Measurements from ENCODE around the gene KYNU. TPM values are rescaled to one million over a fixed set of nuclear protein-coding genes. Genes with fewer than 3 reads are reported as not detected.
"Not testable (repeated sequence)": the region's sequence is repeated elsewhere in the genome, so short reads cannot be mapped to it uniquely, and the experiment has no call there.

The KYNU gene
- total RNA-seq, 5 donors from 2014 or later (not counting 1 experiment from before 2014, with no cell fraction given) = 0.30 to 1.8 (median 0.77) TPM; not detected in 1

- 58% methylated on average over 7 of the region's 12 CpGs for WGBS (ENCODE audit: insufficient coverage)
- POLR2A ChIA-PET = no interaction called here
- Mint-ChIP-seq H3K36me3 (no peaks in the 10 kb centered on the region), H3K9me3 (no peaks in the 10 kb centered on the region), H3K27me3 (peaks cover 2 to 4% of the 10 kb centered on the region in 2 donors), H3K4me3 (no peak overlapping the region), H3K27ac (no peak overlapping the region), H3K4me1 (no peaks in the 10 kb centered on the region)
- H3K4me3 ChIP-seq (ENCODE audit: control insufficient read depth in 1 of 2, extremely low read depth in 1 of 2, low read length in 1 of 2) = no peak overlapping the region
- no peaks in the 10 kb centered on the region for H3K4me1 ChIP-seq (ENCODE audit: control insufficient read depth in 1 of 2, extremely low read depth in 1 of 2, insufficient read depth in 2 of 2, low read length in 2 of 2)
- ATAC-seq (replicated peaks in 1 of 4) (no peak), DNase-seq (peak in 13 of 35 experiments; percentile 0 to 50 (median 10))
- no peak overlapping the region for H3K27ac ChIP-seq (ENCODE audit: low read length)
- no peaks in the 10 kb centered on the region for H3K9me3 ChIP-seq
- CTCF ChIA-PET = no interaction called here
- H3K27me3 ChIP-seq (replicated peaks in 1 of 2; ENCODE audit: control insufficient read depth in 2 of 2, extremely low read depth in 1 of 2, insufficient read depth in 2 of 2, low read length in 1 of 2) = no peaks in the 10 kb centered on the region
- H3K36me3 ChIP-seq (ENCODE audit: control insufficient read depth in 2 of 2, extremely low read depth in 1 of 2, insufficient read depth in 1 of 2, low read length in 1 of 2) = no peaks in the 10 kb centered on the region
Measured at GRCh38 chr2:142868229-142868762, 9.2 kb upstream of the KYNU start.

- H3K27ac Mint-ChIP-seq; H3K36me3 ChIP-seq (ENCODE audit: control insufficient read depth in 2 of 2, extremely low read depth in 1 of 2, insufficient read depth in 1 of 2, low read length in 1 of 2); H3K4me3 Mint-ChIP-seq; H3K4me3 ChIP-seq (ENCODE audit: control insufficient read depth in 1 of 2, extremely low read depth in 1 of 2, low read length in 1 of 2); H3K27me3 Mint-ChIP-seq; H3K4me1 ChIP-seq (ENCODE audit: control insufficient read depth in 1 of 2, extremely low read depth in 1 of 2, insufficient read depth in 2 of 2, low read length in 2 of 2); H3K9me3 ChIP-seq; H3K27me3 ChIP-seq (replicated peaks in 1 of 2; ENCODE audit: control insufficient read depth in 2 of 2, extremely low read depth in 1 of 2, insufficient read depth in 2 of 2, low read length in 1 of 2); H3K27ac ChIP-seq (ENCODE audit: low read length); H3K9me3 Mint-ChIP-seq; CTCF ChIA-PET; POLR2A ChIA-PET; H3K36me3 Mint-ChIP-seq; H3K4me1 Mint-ChIP-seq; ATAC-seq (replicated peaks in 1 of 4); DNase-seq: not testable (repeated sequence)
- WGBS (ENCODE audit: insufficient coverage) = 84% methylated on average over 4 of the region's 7 CpGs
Measured at GRCh38 chr2:142869065-142869460, 8.4 kb upstream of the KYNU start.

GRCh38 chr2:142869461-142870106 lies 7.9 kb upstream of the KYNU start:
- Mint-ChIP-seq H3K9me3 (no peaks in the 10 kb centered on the region), H3K4me3 (no peak overlapping the region), H3K36me3 (no peaks in the 10 kb centered on the region), H3K27me3 (peaks cover 4 to 6% of the 10 kb centered on the region in 2 donors), H3K4me1 (no peaks in the 10 kb centered on the region), H3K27ac (no peak overlapping the region)
- no peaks in the 10 kb centered on the region for H3K27me3 ChIP-seq (replicated peaks in 1 of 2; ENCODE audit: control insufficient read depth in 2 of 2, extremely low read depth in 1 of 2, insufficient read depth in 2 of 2, low read length in 1 of 2)
- WGBS (ENCODE audit: insufficient coverage) = 80% methylated on average over 1 of the region's 5 CpGs
- ChIA-PET POLR2A (no interaction called here), CTCF (no interaction called here)
- no peaks in the 10 kb centered on the region for H3K4me1 ChIP-seq (ENCODE audit: control insufficient read depth in 1 of 2, extremely low read depth in 1 of 2, insufficient read depth in 2 of 2, low read length in 2 of 2)
- no peak overlapping the region for H3K27ac ChIP-seq (ENCODE audit: low read length)
- DNase-seq = no peak
- no peak overlapping the region for H3K4me3 ChIP-seq (ENCODE audit: control insufficient read depth in 1 of 2, extremely low read depth in 1 of 2, low read length in 1 of 2)
- ATAC-seq (replicated peaks in 1 of 4) = no peak
- H3K36me3 ChIP-seq (ENCODE audit: control insufficient read depth in 2 of 2, extremely low read depth in 1 of 2, insufficient read depth in 1 of 2, low read length in 1 of 2) = no peaks in the 10 kb centered on the region
- H3K9me3 ChIP-seq = no peaks in the 10 kb centered on the region

DNA sequence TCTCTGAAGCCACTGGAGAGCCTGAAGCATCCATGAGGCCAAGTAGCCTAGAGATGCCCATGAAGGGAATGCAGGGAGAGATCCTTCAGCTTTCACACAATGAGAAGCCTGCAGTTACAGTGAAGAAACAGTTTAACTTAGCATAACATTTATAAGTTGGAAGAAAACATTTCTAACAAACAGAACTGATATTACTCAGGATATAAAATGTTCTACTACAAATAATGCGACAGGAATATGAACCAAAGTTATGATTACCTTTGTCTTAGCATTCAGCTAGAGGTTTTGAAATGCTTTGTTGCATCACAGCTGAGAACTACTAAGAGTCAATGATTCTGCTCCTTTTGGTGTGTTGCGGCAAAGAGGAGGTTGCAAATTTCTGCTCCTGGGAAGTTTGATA lies 6.9 kb upstream of the KYNU start:
- no CpG with 5 or more reads among the region's 2 CpGs for WGBS (ENCODE audit: insufficient coverage)
- H3K9me3 ChIP-seq = no peaks in the 10 kb centered on the region
- no peaks in the 10 kb centered on the region for H3K36me3 ChIP-seq (ENCODE audit: control insufficient read depth in 2 of 2, extremely low read depth in 1 of 2, insufficient read depth in 1 of 2, low read length in 1 of 2)
- DNase-seq (no peak), ATAC-seq (replicated peaks in 1 of 4) (no peak)
- Mint-ChIP-seq H3K27ac (no peak overlapping the region), H3K27me3 (peaks cover 4 to 6% of the 10 kb centered on the region in 2 donors), H3K4me1 (no peaks in the 10 kb centered on the region), H3K36me3 (no peaks in the 10 kb centered on the region), H3K4me3 (no peak overlapping the region), H3K9me3 (no peaks in the 10 kb centered on the region)
- no peaks in the 10 kb centered on the region for H3K27me3 ChIP-seq (replicated peaks in 1 of 2; ENCODE audit: control insufficient read depth in 2 of 2, extremely low read depth in 1 of 2, insufficient read depth in 2 of 2, low read length in 1 of 2)
- CTCF ChIA-PET = no interaction called here
- H3K4me1 ChIP-seq (ENCODE audit: control insufficient read depth in 1 of 2, extremely low read depth in 1 of 2, insufficient read depth in 2 of 2, low read length in 2 of 2) = no peaks in the 10 kb centered on the region
- H3K27ac ChIP-seq (ENCODE audit: low read length) = no peak overlapping the region
- POLR2A ChIA-PET = interaction anchor here in 1 of 2 donors (0.6 kb wide), 1 partner anchor 10 kb away, joined by 4 read pairs; no protein-coding TSS in a partner anchor
- no peak overlapping the region for H3K4me3 ChIP-seq (ENCODE audit: control insufficient read depth in 1 of 2, extremely low read depth in 1 of 2, low read length in 1 of 2)

DNA sequence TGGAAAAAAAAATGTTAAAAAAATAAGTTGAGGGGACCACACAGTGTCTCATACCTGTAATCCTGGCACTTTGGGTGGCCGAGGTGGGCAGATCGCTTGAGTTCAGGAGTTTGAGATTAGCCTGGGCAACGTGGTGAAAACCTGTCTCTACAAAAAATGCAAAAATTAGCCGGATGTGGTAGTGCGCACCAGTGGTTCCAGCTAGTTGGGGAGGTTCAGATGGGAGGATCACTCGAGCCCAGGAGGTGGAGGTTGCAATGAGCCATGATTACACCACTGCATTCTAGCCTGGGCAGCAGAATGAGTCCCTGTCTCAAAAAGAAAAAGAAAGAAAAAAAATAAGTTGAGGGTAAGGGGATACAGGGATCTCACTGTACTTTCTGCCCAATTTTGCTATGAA lies 6.1 kb upstream of the KYNU start:
- ChIA-PET POLR2A (no interaction called here), CTCF (no interaction called here)
- Mint-ChIP-seq H3K36me3 (no peaks in the 10 kb centered on the region), H3K4me1 (no peaks in the 10 kb centered on the region), H3K27me3 (peaks cover 4 to 6% of the 10 kb centered on the region in 2 donors), H3K4me3 (no peak overlapping the region), H3K9me3 (no peaks in the 10 kb centered on the region), H3K27ac (no peak overlapping the region)
- no peak for DNase-seq
- no peak for ATAC-seq (replicated peaks in 1 of 4)
- Histone ChIP-seq H3K4me1 (ENCODE audit: control insufficient read depth in 1 of 2, extremely low read depth in 1 of 2, insufficient read depth in 2 of 2, low read length in 2 of 2) (no peaks in the 10 kb centered on the region), H3K4me3 (ENCODE audit: control insufficient read depth in 1 of 2, extremely low read depth in 1 of 2, low read length in 1 of 2) (no peak overlapping the region), H3K27me3 (replicated peaks in 1 of 2; ENCODE audit: control insufficient read depth in 2 of 2, extremely low read depth in 1 of 2, insufficient read depth in 2 of 2, low read length in 1 of 2) (no peaks in the 10 kb centered on the region), H3K27ac (ENCODE audit: low read length) (no peak overlapping the region), H3K36me3 (ENCODE audit: control insufficient read depth in 2 of 2, extremely low read depth in 1 of 2, insufficient read depth in 1 of 2, low read length in 1 of 2) (no peaks in the 10 kb centered on the region), H3K9me3 (no peaks in the 10 kb centered on the region)
- 82% methylated on average over 6 of the region's 6 CpGs for WGBS (ENCODE audit: insufficient coverage)

DNA sequence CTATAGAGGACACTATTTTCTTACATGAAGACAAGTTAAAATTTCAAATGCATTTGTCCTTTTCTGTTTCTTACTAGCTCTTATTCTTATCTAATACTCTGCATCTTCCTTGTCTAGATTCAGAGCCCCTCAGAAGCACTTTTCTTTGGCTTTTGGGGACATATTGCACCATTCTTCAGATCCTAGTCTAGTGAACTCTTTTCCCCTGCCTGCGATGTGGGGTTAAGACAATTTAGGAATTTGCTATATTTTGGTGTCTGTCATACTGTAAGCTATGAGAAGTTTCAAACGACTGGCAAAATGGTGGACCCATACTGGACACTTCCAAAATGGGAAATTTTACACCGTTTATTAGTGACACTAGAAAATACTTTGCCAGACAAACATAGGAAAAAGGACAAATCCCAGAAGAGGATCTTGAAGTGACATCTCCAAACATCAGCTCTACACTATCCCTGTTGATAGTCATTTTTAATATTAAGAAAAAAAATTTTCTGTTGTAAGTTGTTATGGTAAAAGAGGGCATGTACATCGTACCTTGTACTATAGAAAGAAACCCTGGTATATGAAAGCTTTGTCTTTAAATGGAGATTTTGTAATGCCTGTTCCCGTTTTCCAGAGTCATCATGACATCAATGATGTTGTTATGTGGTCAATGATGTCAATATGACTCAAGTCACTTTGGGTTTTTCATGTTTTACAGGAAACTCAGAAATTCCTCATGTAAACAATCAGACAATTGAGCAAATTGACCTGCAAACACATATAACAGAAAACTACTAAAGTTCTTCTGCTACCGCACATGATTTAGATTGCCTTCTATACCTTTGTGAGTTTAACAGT lies 4.4 kb upstream of the KYNU start:
- Histone ChIP-seq H3K27me3 (replicated peaks in 1 of 2; ENCODE audit: control insufficient read depth in 2 of 2, extremely low read depth in 1 of 2, insufficient read depth in 2 of 2, low read length in 1 of 2) (no peaks in the 10 kb centered on the region), H3K9me3 (no peaks in the 10 kb centered on the region), H3K4me3 (ENCODE audit: control insufficient read depth in 1 of 2, extremely low read depth in 1 of 2, low read length in 1 of 2) (no peak overlapping the region), H3K27ac (ENCODE audit: low read length) (no peak overlapping the region), H3K36me3 (ENCODE audit: control insufficient read depth in 2 of 2, extremely low read depth in 1 of 2, insufficient read depth in 1 of 2, low read length in 1 of 2) (no peaks in the 10 kb centered on the region), H3K4me1 (ENCODE audit: control insufficient read depth in 1 of 2, extremely low read depth in 1 of 2, insufficient read depth in 2 of 2, low read length in 2 of 2) (no peaks in the 10 kb centered on the region)
- H3K36me3 Mint-ChIP-seq = no peaks in the 10 kb centered on the region
- no peak for ATAC-seq (replicated peaks in 1 of 4)
- DNase-seq = no peak
- H3K27me3 Mint-ChIP-seq = peaks cover 4 to 6% of the 10 kb centered on the region in 2 donors
- H3K4me3 Mint-ChIP-seq = no peak overlapping the region
- ChIA-PET POLR2A (no interaction called here), CTCF (no interaction called here)
- H3K4me1 Mint-ChIP-seq = no peaks in the 10 kb centered on the region
- no peak overlapping the region for H3K27ac Mint-ChIP-seq
- H3K9me3 Mint-ChIP-seq = no peaks in the 10 kb centered on the region
- WGBS (ENCODE audit: insufficient coverage) = 80% methylated on average over 1 of the region's 6 CpGs

All from T-cell (primary cell).